Measurements from ENCODE around the gene FARS2.

FARS2 gene

DNA sequence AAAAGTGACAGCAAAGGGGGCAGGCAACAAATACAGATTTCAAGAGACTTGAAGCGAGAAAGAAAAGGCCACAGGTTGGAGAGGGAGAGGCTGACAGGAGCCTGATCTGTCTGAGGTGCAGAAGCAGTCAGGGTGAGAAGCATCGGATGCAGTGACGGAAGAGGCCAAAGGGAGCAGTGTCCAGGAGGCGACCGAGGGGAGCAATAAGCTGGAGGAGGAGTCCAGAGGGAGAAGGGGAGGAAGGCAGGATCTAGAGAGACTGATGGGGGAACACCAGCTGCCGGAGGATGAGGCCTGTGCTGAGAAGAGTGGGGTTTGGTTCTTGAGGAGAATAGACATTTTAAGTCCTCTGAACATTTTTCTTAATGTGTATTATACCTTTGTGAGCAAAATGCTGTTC, 23.8 kb downstream of the FARS2 start:
- in situ Hi-C loops (cut with MboI; ENCODE audit: low sequenced_read_pairs) = no loop called here

DNA sequence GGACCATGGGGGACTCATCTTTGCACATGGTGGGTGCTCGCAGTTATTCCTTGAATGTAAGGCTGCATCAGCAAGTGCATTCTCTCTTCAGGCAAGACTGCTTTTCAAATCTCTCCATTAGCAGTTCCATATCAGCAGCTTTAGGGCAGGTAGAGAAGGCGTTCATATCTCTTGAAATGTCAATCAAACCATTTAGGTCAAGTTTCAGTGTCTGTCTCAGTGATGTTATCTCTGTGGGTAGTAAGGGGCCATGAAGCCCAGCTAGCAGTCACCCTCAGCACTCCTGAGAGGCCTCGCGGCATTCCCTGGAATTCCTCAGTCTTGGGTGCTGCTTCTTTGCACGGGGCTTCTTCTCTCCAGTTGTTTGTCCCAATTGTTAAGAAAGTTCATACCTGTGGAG, 24.2 kb downstream of the FARS2 start:
- in situ Hi-C loops (cut with MboI; ENCODE audit: low sequenced_read_pairs) = no loop called here

DNA sequence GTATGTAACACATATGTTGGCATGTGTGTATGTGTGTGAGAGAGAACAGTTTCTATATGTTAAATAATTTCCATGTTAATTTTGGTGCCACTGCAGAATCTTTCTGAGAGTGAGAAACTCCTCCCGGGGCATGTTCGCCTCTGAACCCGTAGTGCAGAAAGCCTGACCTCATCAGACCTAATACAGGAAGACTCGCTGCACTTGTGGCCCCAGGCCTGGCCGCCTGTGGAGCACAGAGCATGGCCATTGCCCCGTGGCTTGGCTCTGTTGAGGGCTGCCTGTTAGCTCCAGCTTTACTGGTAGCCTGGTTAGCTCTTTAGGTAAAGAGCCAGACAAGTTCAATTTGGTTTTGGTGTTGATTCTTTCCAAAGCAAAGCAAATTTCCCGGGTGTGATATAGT, 25.5 kb downstream of the FARS2 start:
- in situ Hi-C loops (cut with MboI; ENCODE audit: low sequenced_read_pairs) = no loop called here

GRCh38 chr6:5287205-5287965, 26.1 kb downstream of the FARS2 start:
- in situ Hi-C loops (cut with MboI; ENCODE audit: low sequenced_read_pairs) = no loop called here

- in situ Hi-C loops (cut with MboI; ENCODE audit: low sequenced_read_pairs) = no loop called here
Observed at GRCh38 chr6:5287966-5288297, 26.6 kb downstream of the FARS2 start.

DNA sequence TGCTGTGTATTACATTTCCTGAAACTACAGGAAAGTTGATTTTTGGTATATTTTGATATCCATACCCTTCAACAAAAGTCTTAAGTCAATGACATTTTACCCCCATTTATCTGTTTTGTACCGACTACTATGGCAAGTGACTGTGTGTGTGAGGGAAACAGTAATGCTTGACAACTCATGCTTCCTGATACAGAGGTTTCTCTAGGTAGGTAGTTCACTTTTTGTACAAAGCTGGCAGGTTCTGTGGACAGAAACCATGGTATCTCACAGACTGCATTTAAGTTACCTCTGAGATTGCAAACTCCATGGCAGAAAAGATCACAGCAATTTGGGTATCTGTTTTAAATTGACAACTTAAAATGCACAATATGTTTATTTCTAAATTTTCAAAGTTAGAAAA, 28.8 kb downstream of the FARS2 start:
- in situ Hi-C loops (cut with MboI; ENCODE audit: low sequenced_read_pairs) = no loop called here

GRCh38 chr6:5290500-5290899, 29.2 kb downstream of the FARS2 start:
- in situ Hi-C loops (cut with MboI; ENCODE audit: low sequenced_read_pairs) = no loop called here

- in situ Hi-C loops (cut with MboI; ENCODE audit: low sequenced_read_pairs) = no loop called here
Observed at GRCh38 chr6:5292154-5292553, 30.8 kb downstream of the FARS2 start.

GRCh38 chr6:5293692-5294091, 32.4 kb downstream of the FARS2 start:
- in situ Hi-C loops (cut with MboI; ENCODE audit: low sequenced_read_pairs) = no loop called here

DNA sequence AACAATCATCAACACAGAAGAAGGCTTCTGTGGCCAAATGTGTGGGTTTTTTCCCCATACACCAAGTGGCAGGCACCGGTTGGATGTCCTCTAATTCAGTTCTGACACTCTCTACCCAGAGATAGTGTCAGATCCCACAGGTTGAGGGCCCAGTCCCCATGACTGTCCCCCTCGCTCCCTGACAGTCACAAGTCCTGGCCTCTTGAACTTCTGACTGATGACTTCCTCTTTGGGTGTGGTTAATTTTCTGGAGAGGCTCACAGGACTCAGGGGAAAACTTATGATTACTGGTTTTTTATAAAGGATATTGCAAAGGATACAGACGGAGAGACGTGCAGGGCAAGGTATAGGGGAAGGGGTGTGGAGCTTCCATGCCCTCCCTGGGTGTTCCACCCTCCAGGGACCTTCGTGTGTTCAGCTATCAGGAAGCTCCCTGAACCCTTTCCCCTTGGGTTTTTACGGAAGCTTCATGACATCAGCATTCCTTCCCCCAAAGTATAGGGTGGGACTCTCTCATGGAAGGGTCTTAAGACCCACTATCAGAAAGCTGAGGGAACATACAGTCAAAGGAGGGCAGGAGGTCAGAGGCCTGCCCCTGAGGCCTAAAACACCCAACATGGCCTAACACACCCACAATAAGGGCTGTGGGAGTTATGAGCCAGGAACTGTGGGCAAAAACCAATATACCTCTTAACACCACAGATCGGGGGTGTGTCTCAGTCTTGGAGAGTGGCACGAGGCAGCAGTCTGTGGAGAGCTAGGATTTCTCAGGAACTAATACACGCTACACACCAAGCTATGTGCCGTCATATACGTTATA, 33.3 kb downstream of the FARS2 start:
- in situ Hi-C loops (cut with MboI; ENCODE audit: low sequenced_read_pairs) = no loop called here

DNA sequence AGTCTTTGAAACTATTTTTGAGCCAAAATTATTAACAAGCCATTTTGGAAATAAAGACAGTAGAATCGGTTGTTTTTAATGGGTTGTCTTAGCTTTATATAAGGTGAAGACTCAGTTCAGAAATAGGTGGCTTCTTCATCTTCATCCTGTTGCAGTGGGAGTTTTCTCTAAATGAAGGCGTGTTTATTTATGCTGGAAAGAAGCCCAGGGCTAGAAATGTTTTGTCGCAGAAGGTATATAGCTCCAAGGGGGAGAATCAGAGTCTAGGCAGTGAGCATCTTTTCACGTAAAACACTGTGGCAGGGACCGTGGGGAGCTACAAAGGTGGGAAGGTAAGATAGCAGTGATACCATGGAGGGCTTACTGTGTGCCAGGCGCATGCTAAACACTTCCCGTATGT, 34.3 kb downstream of the FARS2 start:
- in situ Hi-C loops (cut with MboI; ENCODE audit: low sequenced_read_pairs) = no loop called here

DNA sequence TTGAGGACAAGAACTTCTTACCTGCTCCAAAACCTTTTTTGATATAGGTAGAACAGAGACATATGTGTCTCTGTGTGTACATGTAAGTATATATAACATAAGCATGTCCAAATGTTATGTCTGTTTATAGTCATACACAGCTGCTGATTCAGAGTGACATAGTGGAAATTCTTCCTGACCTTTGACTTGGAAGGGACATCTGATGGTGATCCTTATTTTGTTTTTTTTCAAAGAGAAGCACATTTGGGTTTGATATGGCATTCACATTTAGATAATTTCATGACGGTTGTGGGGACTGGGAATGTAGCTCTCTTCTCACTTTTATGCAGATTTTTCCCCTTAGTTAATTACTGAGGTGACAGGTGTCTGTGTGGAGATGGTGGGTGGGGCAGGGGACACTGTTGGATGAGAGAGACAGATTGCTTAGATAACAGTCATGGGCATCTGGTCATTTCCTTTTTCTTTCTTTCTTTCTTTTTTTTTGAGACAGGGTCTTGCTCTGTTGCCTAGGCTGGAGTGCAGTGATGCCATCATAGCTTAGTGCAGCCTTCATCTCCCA, 39.0 kb downstream of the FARS2 start:
- in situ Hi-C loops (cut with MboI; ENCODE audit: low sequenced_read_pairs) = no loop called here

GRCh38 chr6:5302220-5302946, 41.1 kb downstream of the FARS2 start:
- in situ Hi-C loops (cut with MboI; ENCODE audit: low sequenced_read_pairs) = no loop called here

GRCh38 chr6:5302995-5303622, 41.8 kb downstream of the FARS2 start:
- in situ Hi-C loops (cut with MboI; ENCODE audit: low sequenced_read_pairs) = no loop called here

DNA sequence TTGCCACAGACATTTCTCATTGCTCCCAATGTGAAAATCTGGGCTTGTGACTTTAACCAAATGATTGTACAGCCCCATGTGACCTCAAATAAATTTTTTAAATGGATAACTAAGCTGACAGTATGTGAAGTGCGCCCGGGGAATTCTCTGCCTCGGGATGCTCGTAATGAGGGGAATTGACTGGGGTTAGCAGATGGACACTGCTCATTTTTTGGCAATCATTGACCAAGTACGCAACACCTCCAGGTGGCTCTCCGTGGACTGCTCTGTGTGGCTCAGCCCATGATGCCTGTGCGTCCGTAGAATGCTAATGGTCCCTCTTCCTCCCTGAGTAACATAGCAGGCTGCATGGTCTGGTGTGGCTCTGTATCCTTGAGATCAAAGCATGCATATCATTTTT, 42.4 kb downstream of the FARS2 start:
- in situ Hi-C loops (cut with MboI; ENCODE audit: low sequenced_read_pairs) = no loop called here

- in situ Hi-C loops (cut with MboI; ENCODE audit: low sequenced_read_pairs) = no loop called here
Observed at GRCh38 chr6:5305968-5306626, 44.8 kb downstream of the FARS2 start.

DNA sequence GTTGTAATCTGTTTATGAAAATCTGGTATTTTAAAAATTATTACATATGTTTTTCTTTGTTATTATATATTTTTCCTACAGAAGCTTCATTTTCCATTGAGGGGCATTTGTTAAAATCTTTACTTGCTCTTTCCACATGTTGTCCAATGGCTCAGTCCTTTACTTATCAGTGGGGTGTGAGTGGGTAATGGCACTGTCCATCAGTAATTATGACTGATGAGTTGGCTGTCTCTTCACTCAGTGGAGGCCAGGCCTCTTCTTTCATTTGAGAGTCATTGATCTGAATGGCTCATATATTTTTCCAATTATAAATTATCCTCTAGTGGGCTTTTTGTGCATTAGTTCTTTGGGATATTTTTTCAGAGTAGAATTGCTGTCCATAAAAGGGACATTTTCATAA, 45.7 kb downstream of the FARS2 start:
- in situ Hi-C loops (cut with MboI; ENCODE audit: low sequenced_read_pairs) = no loop called here

- in situ Hi-C loops (cut with MboI; ENCODE audit: low sequenced_read_pairs) = no loop called here
Observed at GRCh38 chr6:5308066-5308465, 46.8 kb downstream of the FARS2 start.

DNA sequence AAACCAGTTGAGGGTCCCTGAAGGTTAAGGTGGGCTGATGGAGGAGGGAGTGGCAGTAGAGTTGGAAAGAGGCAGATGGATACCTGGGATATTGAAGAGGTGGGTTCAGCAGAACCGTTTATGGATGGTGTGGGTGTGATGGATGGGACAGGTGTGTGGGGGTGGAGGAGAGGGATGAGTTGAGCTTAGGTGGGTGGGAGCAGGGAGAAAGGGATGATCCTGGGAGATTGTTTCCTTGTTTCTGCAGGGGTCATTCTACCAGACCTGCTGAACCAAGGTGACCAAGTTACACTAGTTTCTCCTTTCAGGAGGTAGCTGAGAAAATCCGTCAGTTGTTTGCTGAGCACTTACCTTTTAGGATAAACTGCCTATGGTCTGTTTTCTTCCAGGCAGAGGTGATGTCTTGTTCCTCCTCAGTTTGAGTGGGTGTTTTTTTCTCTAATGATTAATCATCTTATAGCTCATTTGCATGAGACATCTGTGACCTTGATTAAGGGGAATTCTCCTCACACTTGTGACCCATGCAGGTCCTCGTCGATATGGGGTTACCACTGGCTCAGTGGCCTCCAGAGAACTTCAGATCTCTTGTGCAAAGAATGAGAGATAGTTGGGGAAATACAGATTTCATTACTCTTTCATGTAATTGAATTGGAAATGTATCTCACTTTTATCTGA, 53.0 kb downstream of the FARS2 start:
- in situ Hi-C loops (cut with MboI; ENCODE audit: low sequenced_read_pairs) = no loop called here

DNA sequence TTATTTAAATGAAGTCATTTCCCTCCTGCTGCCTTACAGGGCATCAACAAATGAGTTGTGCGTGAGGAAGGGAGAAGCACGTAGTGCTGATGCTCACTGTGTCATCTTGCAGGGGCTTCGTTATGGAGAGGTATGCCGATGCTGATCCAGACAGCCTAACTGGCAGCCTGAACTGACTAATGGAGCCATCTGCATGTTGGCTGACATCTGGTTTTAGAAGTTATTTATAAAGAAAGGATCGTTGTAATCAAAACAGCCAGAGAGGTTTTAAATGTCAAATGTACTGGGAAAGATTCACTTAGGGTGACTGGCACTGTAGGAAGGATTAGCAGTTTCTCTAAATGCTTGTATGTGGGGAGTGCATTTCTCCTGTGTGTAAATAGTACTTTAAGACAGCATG, 54.6 kb downstream of the FARS2 start:
- in situ Hi-C loops (cut with MboI; ENCODE audit: low sequenced_read_pairs) = no loop called here

Data from HL-60/S4 treated with phorbol 12-myristate 13-acetate at 8.2 ng/mL for 4 days and 3 days (cell line).